ENCODE measurements around the gene CALB2.

DNA sequence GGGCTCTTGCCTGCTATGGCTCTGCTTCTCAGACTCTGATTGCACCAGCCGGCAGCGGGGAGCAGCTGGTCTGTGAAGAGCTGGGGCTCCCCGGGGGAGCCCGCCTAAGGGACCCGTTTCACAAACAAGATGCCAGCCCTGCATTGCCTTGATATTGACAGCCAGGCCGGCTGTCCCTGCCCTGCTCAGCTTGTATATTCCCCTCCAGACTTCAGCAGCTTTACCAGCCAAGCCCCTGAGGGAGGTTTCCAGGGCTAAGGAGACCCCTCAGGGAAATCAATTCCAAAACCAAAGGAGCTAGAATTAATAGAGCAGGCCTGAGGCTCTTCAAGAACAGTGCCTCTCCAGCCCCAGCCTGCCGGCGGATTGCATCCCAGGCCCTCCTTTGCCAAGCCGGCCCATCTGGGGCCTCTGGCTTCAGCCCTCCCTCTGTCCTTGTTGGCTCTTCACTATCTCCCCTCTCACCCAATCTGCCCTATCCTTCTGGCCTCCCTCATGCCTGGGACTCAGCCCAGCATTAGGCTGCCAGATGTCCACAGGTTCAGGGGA is 5.7 kb downstream of the CALB2 start:
- TF ChIP-seq, protein P1, sequence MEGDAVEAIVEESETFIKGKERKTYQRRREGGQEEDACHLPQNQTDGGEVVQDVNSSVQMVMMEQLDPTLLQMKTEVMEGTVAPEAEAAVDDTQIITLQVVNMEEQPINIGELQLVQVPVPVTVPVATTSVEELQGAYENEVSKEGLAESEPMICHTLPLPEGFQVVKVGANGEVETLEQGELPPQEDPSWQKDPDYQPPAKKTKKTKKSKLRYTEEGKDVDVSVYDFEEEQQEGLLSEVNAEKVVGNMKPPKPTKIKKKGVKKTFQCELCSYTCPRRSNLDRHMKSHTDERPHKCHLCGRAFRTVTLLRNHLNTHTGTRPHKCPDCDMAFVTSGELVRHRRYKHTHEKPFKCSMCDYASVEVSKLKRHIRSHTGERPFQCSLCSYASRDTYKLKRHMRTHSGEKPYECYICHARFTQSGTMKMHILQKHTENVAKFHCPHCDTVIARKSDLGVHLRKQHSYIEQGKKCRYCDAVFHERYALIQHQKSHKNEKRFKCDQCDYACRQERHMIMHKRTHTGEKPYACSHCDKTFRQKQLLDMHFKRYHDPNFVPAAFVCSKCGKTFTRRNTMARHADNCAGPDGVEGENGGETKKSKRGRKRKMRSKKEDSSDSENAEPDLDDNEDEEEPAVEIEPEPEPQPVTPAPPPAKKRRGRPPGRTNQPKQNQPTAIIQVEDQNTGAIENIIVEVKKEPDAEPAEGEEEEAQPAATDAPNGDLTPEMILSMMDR (conservative IDR thresholded peaks at IDR 0.05; ENCODE audit: low read depth, low read length) = no peak
- no peak for TF ChIP-seq EZH2 (IDR thresholded peaks at IDR 0.05; ENCODE audit: borderline replicate concordance, low read depth, low read length, poor library complexity, severe bottlenecking)

Measured in A673 (cell line).